GM18511 (cell line): ENCODE results near the gene IFT27.

Experiments used
- ATAC-seq: cut with Tn5 transposase; IDR thresholded peaks from one replicate; pipeline ENCODE4 v1.9.1; 2021; ENCODE audit warnings: mild to moderate bottlenecking, moderate library complexity; ENCODE audit not compliant: unreplicated experiment

Gene IFT27

DNA sequence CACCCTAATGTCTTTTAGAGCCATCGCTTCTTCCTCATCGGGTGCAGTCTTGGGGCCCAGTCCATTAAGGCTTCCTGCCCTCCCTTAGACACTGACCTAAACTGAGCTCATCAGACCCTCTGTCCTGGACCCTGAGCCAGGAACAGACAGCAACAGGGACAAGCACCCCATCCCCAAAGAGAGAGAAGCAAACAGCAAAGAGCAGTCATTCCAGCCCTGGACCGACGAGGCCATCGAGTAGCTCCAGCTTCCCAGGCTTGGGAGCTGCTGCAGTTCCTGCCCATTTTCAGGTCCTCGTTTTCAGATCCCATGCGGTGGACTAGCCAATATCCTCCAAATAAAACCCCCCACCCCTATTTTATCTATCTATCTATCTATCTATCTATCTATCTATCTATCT, 46.6 kb downstream of the IFT27 start:
- no peak for ATAC-seq

DNA sequence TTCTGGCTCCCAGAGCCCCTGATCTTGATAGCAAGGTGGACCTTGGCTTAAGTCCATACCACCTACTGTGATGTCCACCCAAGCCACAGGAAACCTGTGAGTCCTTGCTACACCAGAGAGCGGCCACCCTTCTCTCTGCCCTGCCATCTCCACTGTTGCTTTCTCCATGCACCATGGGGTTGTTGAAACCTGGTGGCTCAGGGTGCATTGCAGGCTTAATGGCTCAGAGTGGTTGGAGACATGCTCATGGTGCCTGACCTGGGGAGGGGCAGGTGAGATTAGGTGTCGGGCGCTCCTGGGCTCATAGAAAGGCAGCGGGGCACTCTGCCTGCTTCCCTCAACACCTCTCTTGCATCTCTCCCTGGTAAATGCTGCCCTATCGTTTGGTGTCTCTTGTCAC, 47.4 kb downstream of the IFT27 start:
- ATAC-seq: no peak

DNA sequence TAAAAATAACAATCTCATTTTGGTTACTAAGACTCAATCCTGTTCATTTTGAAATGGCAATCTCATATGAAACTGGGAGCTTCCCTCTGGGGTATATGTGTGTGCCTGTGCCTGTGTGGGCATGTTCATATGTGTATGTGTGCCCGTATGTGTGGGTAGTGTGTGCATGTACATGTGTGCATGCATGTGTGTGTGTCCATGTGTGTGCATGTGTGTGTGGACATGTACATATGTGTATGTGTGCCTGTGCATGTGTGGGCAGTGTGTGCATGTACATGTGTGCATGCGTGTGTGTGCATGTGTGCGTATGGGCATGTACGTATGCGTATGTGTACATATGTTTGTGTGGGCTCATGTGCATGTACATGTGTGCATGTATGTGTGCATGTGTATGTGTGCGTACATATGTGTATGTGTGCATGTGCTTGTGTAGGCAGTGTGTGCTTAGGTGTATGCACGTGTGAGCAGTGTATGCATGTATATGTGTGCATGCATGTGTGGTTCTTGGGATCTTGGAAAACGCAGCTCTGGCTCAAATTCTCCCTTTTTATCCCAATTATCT, 47.9 kb downstream of the IFT27 start:
- ATAC-seq: no peak

DNA sequence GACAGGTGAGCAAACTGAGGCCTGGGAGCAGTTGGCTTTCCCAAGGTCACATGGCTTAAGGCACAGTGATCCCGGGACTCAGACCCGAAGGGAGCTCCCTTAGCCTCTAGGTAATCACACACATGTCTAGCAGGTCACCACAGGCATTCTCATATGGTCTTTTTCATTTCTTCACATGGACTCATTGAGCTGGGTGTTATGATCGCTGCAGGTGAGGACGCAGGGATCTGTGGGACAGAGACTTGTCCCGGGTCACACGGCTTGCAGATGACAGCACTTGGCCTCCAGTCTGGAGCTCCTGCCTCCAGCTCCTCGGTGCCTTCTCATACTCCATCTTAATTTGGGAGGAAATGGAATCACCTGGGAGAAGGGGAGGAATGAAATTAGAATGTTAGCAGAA, 48.8 kb downstream of the IFT27 start:
- ATAC-seq: no peak

DNA sequence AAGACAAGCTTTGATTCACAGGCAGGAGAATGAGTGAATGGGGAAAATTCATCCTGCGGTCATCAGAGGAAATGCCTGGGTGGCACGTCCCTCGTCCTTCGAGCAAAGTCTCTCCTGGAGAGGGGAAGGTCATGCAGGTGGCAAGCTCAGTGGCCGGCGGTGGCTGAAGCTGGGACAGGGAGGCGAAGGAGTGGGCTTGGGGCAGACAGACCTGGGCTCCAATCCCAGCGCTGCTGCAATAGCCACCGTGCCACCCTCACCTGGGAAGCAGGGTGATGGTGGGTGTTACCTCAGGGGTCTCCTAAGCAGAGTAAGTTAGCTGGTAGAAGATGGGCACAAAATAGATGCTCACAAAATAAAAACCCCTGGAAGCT, 49.9 kb downstream of the IFT27 start:
- ATAC-seq: no peak

DNA sequence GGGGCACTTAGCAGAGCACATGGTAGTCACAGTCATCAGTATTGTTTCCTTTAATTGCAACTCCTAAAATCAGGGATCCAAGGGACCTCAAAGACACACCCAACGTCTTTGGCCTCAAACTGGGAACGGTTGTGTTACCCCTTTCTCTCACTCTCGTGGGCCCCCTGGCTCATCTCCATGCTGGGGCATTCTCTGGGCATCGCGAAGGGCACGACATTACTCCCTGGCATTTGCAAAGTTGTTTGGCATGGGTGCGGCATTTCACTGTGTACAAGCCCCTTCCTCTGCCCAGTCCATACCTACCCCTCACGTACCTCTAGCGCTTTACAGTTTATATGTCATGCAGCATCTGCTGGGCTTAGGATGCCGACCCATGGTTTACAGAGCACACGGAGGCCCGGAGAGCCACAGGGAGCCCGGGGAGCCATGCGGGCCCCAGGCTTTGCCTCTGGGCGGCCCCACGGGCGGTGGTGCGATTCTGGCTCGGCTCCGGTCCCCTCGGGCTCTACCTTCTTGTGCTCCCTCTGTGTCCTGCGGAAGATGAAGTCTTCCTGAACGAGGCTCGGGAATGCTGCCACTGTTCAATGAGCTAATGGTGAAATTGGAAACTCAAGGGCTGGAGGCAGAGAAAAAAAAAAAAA, 50.4 kb downstream of the IFT27 start:
- ATAC-seq: no peak

DNA sequence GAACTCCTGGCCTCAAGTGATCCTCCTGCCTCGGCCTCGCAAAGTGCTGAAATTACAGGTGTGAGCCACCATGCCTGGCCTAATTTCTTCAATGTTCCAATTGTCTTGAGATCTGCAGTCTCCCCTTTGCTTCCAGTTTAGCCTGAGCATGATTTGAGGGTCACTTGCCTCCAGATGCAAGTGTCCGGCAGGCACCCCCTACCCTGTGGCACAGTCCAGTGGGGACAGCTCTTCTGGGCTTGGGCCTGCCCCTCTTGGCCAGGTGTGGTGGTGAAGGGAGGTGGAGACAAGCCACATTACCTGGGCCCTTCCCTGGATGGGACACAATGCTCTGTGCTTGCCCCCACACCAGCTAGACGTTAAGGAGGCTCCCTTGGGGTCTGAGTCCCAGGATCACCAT, 51.1 kb downstream of the IFT27 start:
- ATAC-seq: no peak

DNA sequence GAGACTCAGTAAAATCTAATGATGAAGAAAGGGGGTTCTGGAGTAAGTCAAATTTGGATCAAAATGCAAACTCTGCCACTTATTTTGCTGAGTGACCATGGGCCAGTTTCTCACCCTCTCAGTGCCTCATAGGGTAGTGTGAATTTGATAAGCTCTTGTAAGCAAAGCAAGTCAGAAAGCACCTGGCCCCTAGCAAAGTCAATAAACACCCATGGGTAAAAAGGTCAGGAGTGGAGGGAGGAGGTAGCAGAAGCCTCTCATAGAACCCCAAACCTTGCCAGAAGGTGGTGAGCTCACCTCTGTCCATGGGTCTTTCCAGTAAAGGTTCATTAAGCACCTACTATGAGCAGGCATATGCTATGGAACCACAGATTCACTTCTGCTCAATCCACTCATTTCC, 53.9 kb downstream of the IFT27 start:
- ATAC-seq: no peak

DNA sequence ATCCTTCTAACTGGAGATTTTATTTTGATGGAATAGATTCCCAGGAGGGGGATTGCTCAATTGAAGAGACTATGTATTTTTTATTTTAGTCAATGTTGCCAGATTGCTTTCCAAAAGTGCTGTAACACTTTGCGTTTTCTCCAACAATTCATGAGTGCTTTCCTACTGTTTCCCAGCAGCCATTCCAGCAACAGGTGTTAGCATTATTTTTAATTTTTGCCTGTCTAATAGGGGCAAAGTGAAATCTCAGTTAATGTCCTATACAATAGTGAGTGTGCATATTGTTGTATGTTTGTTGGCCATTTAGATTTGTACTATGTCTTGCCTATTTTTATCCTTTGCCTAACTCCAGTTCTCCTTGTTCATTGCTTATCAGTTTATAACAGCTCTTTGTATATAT, 60.3 kb downstream of the IFT27 start:
- no peak for ATAC-seq

DNA sequence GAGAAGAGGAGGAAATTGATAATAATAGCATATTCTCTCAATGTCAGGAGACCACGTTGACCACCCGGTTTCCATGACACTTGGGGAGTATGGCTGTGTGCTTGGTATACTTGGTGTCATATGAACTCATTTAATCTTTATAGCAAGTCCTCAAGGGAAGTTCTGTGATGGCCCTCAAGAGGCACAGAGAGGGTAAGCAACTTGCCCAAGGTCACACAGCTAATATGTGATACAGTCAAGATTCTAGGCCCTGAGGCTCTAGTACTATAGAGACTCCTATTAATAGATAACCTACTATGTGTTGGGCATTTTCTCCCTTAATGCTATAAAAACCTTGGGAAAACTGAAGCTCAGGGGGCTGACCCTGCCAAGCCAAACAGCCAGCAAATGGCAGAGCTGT, 61.8 kb downstream of the IFT27 start:
- no peak for ATAC-seq

DNA sequence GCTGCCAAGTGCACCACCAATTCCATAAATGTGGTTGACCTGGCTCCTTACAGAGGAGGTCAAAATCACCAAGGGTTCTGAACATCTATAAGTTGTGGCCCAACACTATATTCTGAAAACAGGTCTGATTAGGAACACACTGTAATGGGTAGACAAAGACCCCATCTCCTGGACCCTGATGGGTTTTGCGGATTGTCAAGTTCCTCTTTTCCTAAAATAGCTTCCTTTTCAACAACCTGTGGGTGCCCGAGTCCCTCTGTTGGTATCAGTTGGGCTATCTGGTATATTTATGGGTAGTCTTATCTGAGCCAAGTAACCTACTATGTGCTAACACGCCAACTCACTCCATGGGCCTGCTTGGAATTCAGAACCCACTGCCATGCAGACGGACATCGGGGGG, 62.5 kb downstream of the IFT27 start:
- ATAC-seq: no peak
